OCI-LY1 (cell line): ENCODE measurements around the gene C10orf120.

ENCODE experiments used
- CTCF ChIP-seq: fragments of 200-600 bp; sonication (generic), shearing (Covaris generic); IDR thresholded peaks from 2 replicates; pipeline ENCODE4 v1.5.1; 2017; ENCODE audit warnings: mild to moderate bottlenecking, antibody characterized with exemption, low read length, moderate library complexity, mixed read lengths
- EZH2 ChIP-seq: fragments of 200-600 bp; sonication (generic), shearing (Covaris generic); IDR thresholded peaks from 2 replicates; pipeline ENCODE4 v1.8.0; 2017; ENCODE audit warnings: borderline replicate concordance, mixed run types, mild to moderate bottlenecking, antibody characterized with exemption, low read length, moderate library complexity, mixed read lengths

DNA sequence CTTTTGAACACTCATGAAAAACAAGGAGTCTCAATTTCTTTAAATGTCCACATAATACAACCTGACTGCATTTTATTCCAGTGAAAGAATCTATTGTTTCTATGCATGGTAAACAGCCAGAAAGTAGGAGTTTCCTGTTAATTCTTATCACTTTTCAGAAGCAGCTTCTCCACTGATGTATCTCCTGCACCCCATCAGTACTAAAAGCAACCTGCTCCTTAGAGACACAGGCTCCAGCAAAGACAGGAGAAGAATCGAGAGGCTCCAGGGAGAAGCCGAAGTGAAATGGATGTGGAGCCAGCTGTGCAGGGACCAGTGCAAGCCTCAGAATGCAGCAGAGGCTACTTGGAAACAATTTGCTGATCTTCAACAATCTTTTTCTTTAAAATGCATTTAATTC lies 16.4 kb upstream of the C10orf120 start:
- no peak for TF ChIP-seq CTCF
- no peak for TF ChIP-seq EZH2
